Measurements from ENCODE around the gene ANKRD55. TPM values are rescaled to one million over a fixed set of nuclear protein-coding genes. Genes with fewer than 3 reads are reported as not detected.

The ANKRD55 gene
- total and polyA plus RNA-seq, 2 of the 8 experiments (the other 6 are each of a cell fraction or from before 2014, with no cell fraction given): not detected

DNA sequence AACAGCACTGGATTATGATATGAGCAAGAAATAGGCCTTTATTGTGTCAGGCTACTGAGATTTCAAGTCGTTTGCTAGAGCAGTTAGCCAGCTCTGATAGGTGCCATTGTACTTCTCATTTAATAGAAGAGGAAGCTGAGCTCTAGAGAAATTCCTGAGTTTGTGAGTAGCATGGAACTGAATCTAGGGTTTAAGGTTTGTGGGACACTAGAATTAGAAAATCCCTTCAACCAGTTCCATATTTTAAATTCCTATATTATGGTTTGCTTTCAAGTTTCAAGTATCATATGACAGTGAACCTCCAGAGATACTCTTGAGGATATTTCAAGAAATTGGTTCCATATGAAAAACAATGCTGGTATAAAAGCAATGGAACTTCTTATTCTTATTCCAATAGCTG is 87.6 kb downstream of the ANKRD55 start (continued):
- TF ChIP-seq, protein P1, sequence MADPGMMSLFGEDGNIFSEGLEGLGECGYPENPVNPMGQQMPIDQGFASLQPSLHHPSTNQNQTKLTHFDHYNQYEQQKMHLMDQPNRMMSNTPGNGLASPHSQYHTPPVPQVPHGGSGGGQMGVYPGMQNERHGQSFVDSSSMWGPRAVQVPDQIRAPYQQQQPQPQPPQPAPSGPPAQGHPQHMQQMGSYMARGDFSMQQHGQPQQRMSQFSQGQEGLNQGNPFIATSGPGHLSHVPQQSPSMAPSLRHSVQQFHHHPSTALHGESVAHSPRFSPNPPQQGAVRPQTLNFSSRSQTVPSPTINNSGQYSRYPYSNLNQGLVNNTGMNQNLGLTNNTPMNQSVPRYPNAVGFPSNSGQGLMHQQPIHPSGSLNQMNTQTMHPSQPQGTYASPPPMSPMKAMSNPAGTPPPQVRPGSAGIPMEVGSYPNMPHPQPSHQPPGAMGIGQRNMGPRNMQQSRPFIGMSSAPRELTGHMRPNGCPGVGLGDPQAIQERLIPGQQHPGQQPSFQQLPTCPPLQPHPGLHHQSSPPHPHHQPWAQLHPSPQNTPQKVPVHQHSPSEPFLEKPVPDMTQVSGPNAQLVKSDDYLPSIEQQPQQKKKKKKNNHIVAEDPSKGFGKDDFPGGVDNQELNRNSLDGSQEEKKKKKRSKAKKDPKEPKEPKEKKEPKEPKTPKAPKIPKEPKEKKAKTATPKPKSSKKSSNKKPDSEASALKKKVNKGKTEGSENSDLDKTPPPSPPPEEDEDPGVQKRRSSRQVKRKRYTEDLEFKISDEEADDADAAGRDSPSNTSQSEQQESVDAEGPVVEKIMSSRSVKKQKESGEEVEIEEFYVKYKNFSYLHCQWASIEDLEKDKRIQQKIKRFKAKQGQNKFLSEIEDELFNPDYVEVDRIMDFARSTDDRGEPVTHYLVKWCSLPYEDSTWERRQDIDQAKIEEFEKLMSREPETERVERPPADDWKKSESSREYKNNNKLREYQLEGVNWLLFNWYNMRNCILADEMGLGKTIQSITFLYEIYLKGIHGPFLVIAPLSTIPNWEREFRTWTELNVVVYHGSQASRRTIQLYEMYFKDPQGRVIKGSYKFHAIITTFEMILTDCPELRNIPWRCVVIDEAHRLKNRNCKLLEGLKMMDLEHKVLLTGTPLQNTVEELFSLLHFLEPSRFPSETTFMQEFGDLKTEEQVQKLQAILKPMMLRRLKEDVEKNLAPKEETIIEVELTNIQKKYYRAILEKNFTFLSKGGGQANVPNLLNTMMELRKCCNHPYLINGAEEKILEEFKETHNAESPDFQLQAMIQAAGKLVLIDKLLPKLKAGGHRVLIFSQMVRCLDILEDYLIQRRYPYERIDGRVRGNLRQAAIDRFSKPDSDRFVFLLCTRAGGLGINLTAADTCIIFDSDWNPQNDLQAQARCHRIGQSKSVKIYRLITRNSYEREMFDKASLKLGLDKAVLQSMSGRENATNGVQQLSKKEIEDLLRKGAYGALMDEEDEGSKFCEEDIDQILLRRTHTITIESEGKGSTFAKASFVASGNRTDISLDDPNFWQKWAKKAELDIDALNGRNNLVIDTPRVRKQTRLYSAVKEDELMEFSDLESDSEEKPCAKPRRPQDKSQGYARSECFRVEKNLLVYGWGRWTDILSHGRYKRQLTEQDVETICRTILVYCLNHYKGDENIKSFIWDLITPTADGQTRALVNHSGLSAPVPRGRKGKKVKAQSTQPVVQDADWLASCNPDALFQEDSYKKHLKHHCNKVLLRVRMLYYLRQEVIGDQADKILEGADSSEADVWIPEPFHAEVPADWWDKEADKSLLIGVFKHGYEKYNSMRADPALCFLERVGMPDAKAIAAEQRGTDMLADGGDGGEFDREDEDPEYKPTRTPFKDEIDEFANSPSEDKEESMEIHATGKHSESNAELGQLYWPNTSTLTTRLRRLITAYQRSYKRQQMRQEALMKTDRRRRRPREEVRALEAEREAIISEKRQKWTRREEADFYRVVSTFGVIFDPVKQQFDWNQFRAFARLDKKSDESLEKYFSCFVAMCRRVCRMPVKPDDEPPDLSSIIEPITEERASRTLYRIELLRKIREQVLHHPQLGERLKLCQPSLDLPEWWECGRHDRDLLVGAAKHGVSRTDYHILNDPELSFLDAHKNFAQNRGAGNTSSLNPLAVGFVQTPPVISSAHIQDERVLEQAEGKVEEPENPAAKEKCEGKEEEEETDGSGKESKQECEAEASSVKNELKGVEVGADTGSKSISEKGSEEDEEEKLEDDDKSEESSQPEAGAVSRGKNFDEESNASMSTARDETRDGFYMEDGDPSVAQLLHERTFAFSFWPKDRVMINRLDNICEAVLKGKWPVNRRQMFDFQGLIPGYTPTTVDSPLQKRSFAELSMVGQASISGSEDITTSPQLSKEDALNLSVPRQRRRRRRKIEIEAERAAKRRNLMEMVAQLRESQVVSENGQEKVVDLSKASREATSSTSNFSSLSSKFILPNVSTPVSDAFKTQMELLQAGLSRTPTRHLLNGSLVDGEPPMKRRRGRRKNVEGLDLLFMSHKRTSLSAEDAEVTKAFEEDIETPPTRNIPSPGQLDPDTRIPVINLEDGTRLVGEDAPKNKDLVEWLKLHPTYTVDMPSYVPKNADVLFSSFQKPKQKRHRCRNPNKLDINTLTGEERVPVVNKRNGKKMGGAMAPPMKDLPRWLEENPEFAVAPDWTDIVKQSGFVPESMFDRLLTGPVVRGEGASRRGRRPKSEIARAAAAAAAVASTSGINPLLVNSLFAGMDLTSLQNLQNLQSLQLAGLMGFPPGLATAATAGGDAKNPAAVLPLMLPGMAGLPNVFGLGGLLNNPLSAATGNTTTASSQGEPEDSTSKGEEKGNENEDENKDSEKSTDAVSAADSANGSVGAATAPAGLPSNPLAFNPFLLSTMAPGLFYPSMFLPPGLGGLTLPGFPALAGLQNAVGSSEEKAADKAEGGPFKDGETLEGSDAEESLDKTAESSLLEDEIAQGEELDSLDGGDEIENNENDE (IDR thresholded peaks at IDR 0.05; ENCODE audit: insufficient replicate concordance, low read length): no peak
- TF ChIP-seq GTF2F1 (IDR thresholded peaks at IDR 0.05; ENCODE audit: borderline replicate concordance, low read depth, low read length) (no peak), RAD21 (IDR thresholded peaks at IDR 0.05 in 1 of 2, conservative IDR thresholded peaks at IDR 0.05 in 1 of 2; ENCODE audit: low read depth in 2 of 2, low read length in 2 of 2) (no peak), PHF8 (conservative IDR thresholded peaks at IDR 0.05; ENCODE audit: low read depth, low read length) (no peak), E2F6 (IDR thresholded peaks at IDR 0.05) (no peak), TAF1 (IDR thresholded peaks at IDR 0.05; ENCODE audit: low read depth, low read length) (no peak), TAF7 (optimal IDR thresholded peaks at IDR 0.05; ENCODE audit: borderline replicate concordance, low read depth, low read length) (no peak), CTBP2 (IDR thresholded peaks at IDR 0.05; ENCODE audit: borderline replicate concordance, insufficient read depth, insufficient read length, low read length) (no peak), JUN (IDR thresholded peaks at IDR 0.05; ENCODE audit: low read depth, low read length) (no peak), RFX5 (IDR thresholded peaks at IDR 0.05; ENCODE audit: borderline replicate concordance, low read depth, low read length) (no peak)
